ENCODE data around the gene RAB7A. TPM values are rescaled to one million over a fixed set of nuclear protein-coding genes. Genes with fewer than 3 reads are reported as not detected.

RAB7A gene
- 100 to 1,000 TPM in 4 of 6 experiments, 10 to 100 TPM in 2; 84.0 to 145 (median 119) TPM for total RNA-seq
- long read RNA-seq, transcript RAB7A-201 (6 exons, 2,244 nt): major isoform, 12 of 22 reads
- long read RNA-seq, partial matches to known transcripts: 2 of 22 reads
- long read RNA-seq, other reads (novel, unspliced or antisense): 8 of 22 reads

DNA sequence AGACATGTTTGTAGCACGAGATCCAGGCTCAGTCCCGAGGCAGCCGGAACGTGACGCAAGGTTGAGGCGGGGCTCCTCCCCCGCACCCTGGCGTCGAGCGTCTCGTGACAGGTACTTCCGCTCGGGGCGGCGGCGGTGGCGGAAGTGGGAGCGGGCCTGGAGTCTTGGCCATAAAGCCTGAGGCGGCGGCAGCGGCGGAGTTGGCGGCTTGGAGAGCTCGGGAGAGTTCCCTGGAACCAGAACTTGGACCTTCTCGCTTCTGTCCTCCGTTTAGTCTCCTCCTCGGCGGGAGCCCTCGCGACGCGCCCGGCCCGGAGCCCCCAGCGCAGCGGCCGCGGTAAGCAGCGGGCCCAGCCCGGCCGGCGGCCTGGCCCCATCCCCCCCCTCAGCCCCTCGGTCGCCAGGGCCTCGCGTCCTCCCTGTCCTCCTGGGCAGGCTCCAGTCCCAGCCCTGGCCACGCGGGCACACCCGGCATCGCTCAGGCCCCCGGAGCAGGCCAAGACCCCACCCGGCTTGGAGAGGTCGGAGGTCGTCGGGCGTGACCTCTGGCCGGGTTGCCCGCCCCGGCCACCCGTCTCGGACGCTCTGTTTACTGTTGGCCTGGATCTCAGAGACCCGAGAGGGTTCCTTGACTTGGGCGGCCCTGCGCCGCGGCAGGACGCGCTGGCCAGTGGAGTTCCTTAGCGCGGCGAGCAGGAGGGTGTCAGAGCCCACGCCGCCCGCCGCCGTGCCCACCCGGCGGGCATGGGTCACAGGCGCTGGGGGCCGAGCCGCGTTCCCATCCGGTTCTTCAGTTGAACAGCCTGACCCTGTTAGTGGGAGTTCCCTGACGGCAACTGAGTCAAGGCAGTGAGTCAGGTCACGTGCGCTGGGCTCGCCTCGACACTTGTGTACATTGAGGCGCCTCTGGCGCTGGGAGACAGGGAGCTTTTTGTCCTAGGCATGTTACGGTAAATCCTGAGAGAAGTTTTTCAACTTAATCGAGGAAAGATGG, at the start of gene RAB7A:
Gene RAB7A, plus strand, starts transcription at position 161 of the 994 bp plus-strand sequence. CDS start 69,185 bp downstream, outside the sequence.
- intact Hi-C loops (cut with DNase I): no loop called here
- ATAC-seq (peak; percentile 96 to 98 (median 97)), DNase-seq (peak; percentile 98 to 99 (median 99))
- peak; percentile 95 for TF ChIP-seq POLR2A (IDR thresholded peaks at IDR 0.05)
- TF ChIP-seq CTCF (IDR thresholded peaks at IDR 0.05): peak in 1 of 4 donors; percentile 3
- peak within 1 kb of the TSS; percentile 97 to 99 (median 97) for H3K27ac ChIP-seq
- H3K9me3 ChIP-seq: no peaks in the 10 kb centered on the region
- H3K36me3 ChIP-seq: no peaks in the 10 kb centered on the region
- no peaks in the 10 kb centered on the region for H3K27me3 ChIP-seq
- H3K4me1 ChIP-seq: peaks cover 0 to 37% (median 6%) of the 10 kb centered on the region in 4 donors
- peak within 1 kb of the TSS; percentile 97 to 100 (median 99) for H3K4me3 ChIP-seq
- WGBS (ENCODE audit: insufficient coverage, low coverage, low lambda C conversion rate, missing lambda C conversion rate): 0% methylated on average over 12 of the region's 93 CpGs

DNA sequence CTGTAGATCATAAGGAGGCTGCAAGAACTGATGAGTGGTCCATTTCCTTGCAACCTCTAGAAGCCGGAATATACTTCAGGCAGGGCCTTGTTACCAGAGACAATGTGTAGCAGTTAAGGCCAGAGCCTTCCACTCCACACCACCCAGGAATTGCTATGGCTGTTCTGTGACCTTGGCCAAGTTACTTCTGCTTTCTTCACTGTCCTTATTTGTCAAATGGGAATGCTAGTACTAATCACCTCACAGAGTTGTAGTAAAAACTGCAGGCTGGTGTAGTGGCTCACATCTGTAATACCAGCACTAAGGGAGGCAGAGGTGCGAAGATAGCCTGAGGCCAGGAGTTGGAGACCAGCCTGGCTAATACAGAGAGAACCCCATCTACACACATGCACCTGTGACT, 46.6 kb upstream of the RAB7A start:
- H3K27me3 ChIP-seq: no peaks in the 10 kb centered on the region
- WGBS (ENCODE audit: insufficient coverage, low coverage, low lambda C conversion rate, missing lambda C conversion rate): 100% methylated on average over 2 of the region's 2 CpGs
- intact Hi-C loops (cut with DNase I): no loop called here
- ATAC-seq (no peak), DNase-seq (no peak)
- H3K4me1 ChIP-seq: no peaks in the 10 kb centered on the region
- no peak overlapping the region for H3K4me3 ChIP-seq
- no peak for TF ChIP-seq CTCF (IDR thresholded peaks at IDR 0.05)
- TF ChIP-seq POLR2A (IDR thresholded peaks at IDR 0.05): no peak
- H3K36me3 ChIP-seq: no peaks in the 10 kb centered on the region
- H3K27ac ChIP-seq: no peak overlapping the region
- H3K9me3 ChIP-seq: no peaks in the 10 kb centered on the region

DNA sequence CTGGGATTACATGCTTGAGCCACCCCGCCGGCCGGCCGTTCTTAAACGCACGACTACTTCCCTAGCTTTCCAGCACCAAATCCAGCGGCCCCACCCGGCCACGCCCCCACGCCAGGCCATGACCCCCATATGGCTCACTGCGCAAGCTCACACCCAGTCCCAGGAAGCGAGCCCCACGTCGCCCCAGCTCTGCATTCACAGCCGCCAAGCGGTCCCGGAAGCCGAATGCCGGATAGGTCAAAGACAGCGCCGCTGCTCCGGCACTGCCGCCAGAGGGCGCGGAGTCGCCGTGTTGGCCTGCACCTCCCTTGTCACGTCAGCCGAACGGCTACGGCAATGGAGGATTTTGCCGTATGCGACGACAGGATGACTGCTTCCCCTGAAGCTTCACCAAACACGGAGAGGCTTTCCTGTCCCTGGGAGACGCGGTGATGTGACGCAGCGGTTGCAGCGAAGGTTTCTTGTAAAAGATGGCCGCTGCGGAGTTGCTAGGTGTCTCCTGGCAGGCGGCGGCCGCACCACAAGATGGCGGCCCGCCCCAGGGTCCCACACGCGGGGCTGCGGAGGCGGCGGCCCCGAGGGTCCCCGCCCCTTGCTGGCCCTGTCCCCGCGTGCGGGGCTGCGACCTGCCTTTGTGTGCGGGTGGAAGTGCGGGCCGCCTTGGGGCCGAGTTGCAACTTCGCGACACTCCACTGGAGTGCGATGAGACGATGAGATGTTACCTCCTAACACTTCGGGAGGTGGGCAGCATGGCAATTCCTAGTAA, 45.2 kb upstream of the RAB7A start:
- intact Hi-C loops (cut with DNase I): loop anchor here in 1 of 2 donors (5.0 kb wide), 1 partner anchor 117 kb away; no protein-coding TSS in a partner anchor
- Histone ChIP-seq H3K27me3 (no peaks in the 10 kb centered on the region), H3K36me3 (no peaks in the 10 kb centered on the region), H3K27ac (peak overlapping the region; percentile 85 to 98 (median 93)), H3K9me3 (no peaks in the 10 kb centered on the region), H3K4me3 (peak overlapping the region; percentile 62 to 71 (median 70)), H3K4me1 (no peaks in the 10 kb centered on the region)
- peak; percentile 99 to 100 (median 100) for DNase-seq
- WGBS (ENCODE audit: insufficient coverage, low coverage, low lambda C conversion rate, missing lambda C conversion rate): 0% methylated on average over 15 of the region's 67 CpGs
- TF ChIP-seq CTCF (IDR thresholded peaks at IDR 0.05) (peak; percentile 96 to 100 (median 96)), POLR2A (IDR thresholded peaks at IDR 0.05) (peak; percentile 80)
- ATAC-seq: peak; percentile 98 to 100 (median 99)

DNA sequence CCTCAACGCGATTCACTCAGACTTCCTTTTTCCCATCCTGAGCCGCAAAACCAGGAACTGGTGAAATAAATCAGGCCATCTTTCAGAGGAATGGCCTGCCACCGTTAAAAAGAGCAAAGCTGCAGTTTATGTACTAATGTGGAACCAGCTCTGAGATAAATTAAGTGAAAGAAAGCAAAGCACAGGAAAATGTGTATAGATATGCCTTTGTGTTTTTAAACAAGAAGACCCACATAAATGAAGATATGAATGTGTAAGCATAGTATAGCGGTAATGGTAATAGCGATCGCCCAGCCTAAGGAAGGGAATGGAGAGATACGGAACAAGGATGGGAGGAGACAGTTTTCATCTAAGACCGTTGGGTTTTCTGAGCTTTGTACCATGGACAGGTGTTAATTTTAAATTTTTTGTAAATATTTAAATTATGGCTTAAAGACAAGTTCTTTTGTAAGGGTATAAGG, 44.6 kb upstream of the RAB7A start:
- Histone ChIP-seq H3K9me3 (no peaks in the 10 kb centered on the region), H3K4me1 (no peaks in the 10 kb centered on the region), H3K27ac (peak overlapping the region; percentile 85 to 98 (median 93)), H3K36me3 (no peaks in the 10 kb centered on the region), H3K27me3 (no peaks in the 10 kb centered on the region), H3K4me3 (peak overlapping the region; percentile 62 to 71 (median 70))
- 18% methylated on average over 9 of the region's 9 CpGs for WGBS (ENCODE audit: insufficient coverage, low coverage, low lambda C conversion rate, missing lambda C conversion rate)
- ATAC-seq (no peak), DNase-seq (no peak)
- no peak for TF ChIP-seq POLR2A (IDR thresholded peaks at IDR 0.05)
- no peak for TF ChIP-seq CTCF (IDR thresholded peaks at IDR 0.05)
- intact Hi-C loops (cut with DNase I): loop anchor here in 1 of 2 donors (5.0 kb wide), 1 partner anchor 116 kb away; no protein-coding TSS in a partner anchor
